T-helper 1 cell treated with Interleukin-12 subunit alpha and Interleukin-12 subunit beta and Interleukin-4 antibody, amounts not matched to agents 30 ng/mL and 1 ng/mL, for 36 hours (primary cell): ENCODE results near the gene TP73. TPM values are rescaled to one million over a fixed set of nuclear protein-coding genes. Genes with fewer than 3 reads are reported as not detected.

Experiments
- intact Hi-C: fragments of 100-400 bp; cut with micrococcal nuclease; formaldehyde crosslinking; loops from one replicate; pipeline ENCODE4 v1.15.1; 2024
- total RNA-seq: library from RNA; stranded (reverse); gene quantifications from 2 replicates; pipeline ENCODE4 v1.2.3, GENCODE V29; 2022

TP73 gene
- total RNA-seq, 1 donor from 2014 or later = 1.4 TPM

- intact Hi-C loops = no loop called here
Measured at GRCh38 chr1:3669421-3669821, 17.1 kb downstream of the TP73 start.

GRCh38 chr1:3669971-3670431 lies 17.7 kb downstream of the TP73 start:
- intact Hi-C loops = no loop called here

DNA sequence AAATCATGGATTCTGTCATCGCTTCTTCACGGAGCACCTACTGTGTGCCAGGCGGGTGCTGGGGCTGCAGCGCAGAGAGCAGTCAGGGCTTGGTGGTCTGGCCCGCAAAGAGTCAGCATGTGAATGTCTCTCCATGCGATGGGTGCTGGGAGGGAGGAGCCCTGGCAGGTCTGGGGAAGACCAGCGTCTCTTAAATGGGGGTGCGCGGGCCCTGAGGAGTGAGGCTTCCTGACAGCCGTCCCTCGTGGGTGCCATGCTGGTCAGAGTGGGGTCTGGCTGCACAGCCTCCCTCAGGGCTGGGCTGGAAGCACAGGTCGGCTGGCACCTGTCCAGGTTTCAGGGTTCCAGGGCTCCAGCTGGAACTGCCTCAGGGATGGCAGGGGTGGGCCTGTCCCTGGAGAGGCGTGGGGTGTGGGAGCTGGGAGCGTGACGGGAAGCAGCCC lies 18.5 kb downstream of the TP73 start:
- intact Hi-C loops = no loop called here

GRCh38 chr1:3671371-3672180 lies 19.3 kb downstream of the TP73 start:
- intact Hi-C loops = no loop called here

- intact Hi-C loops = no loop called here
Measured at GRCh38 chr1:3672231-3672970, 20.1 kb downstream of the TP73 start.

DNA sequence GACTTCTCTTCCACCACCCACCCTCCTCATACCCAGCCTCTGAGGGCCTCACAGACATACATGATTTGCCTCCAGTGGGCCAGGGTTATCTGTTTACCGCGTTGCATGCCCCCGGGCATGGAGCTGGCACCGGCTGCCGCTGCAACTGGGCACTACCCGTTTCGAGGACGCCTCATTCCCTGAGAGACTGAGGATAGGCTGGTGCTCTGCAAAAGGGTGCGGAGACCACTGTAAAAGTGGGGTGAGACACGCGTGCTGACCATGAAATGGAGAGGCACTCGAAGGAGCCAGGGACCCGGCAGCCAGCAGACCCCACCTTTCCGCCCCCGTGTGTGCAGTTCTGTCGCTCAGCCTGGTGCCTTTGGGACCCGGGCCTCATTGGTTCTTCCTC lies 20.6 kb downstream of the TP73 start:
- intact Hi-C loops = no loop called here

- intact Hi-C loops = no loop called here
Measured at GRCh38 chr1:3673381-3674099, 21.2 kb downstream of the TP73 start.

DNA sequence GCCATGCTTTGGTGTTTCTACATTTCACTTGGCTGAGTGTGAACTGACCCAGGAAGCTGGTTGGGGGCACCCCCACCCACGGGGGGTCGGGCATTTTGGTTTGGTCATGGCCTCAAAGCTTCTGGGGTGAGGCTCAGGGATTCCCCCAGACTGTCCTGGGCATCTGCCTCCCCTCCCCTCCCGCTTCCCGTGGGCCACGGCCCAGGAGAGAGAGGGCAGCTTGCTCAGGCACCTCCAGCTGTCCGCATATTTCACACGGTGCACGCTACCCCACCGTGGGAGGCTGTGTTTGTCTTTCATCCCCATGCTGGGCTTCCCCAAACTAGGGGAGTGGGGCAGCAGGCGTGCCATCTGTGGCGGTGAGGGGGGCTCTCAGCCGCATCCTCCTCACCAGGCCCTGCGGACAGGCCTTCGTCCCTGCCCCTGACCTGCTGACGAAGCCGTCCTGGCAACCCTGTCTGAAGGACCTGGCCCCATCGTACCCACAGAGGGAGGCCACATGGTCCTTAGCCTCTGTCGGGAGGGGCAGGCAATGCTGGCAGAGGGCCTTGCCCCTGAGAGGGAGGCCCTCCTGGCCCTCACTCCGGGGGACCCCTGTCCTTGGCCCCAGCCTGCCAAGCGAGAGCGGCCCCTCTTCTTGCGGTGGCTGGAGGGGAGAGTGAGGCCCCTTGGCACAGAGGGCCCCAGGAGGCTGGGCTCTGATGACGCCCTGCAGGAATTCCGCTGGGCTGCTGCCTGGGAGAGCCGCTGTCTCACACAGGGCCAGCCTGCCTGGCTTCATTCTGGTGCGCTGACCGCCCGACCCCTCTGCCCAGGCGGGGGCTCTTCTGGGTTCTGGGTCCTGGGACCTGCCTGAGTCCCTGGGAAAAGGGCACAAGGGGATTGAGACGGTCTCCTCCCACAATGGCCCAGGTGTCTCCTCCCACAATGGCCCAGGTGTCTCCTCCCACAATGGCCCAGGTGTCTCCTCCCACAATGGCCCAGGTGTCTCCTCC lies 22.1 kb downstream of the TP73 start:
- intact Hi-C loops = no loop called here

GRCh38 chr1:3675436-3675835 lies 23.1 kb downstream of the TP73 start:
- intact Hi-C loops = no loop called here

DNA sequence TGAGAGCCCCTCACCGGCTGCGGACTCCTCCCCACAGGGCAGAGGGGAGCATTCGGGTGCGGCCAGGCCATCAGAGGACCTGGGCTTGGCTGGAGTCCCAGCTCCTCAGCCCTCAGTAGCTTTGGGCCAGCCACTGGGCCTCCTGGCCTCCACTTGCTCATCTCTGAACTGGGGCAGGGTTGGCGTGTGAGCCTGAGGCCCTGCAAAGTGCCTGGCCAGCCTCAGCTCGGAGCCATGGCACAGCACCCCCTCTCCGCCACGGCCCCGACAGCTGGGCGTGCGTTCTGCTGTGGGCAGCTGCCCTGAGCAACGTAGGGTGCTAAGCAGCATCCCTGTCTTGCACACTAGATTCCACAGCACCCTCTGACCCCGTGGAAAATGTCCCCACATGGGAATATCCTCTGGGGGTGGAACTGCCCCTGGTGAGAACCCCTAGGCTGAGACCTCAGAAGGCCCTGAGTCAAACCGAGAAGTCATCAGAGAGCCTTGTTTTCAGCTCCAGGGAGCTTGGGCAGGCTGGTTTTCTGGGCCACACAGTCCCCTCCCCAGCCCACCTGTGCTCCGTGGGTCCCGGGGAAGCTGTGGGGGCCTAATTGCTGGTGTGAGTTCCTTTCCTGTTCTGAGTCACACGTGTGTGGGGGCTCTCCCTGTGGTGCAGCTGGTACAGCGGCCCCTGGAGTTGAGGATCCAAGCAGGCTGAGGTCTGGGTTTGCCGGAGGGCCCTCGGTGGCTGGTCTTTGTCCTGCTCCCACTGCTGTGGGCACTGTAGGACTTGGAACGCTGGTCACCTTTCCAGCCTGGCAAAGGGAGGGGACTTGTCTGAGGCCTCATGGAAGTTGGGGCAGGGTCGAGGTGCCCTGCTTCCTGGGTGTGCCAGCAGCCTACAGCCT lies 24.5 kb downstream of the TP73 start:
- intact Hi-C loops = no loop called here

- intact Hi-C loops = no loop called here
Measured at GRCh38 chr1:3677484-3677883, 25.2 kb downstream of the TP73 start.

GRCh38 chr1:3678361-3679097 lies 26.2 kb downstream of the TP73 start:
- intact Hi-C loops = no loop called here

- intact Hi-C loops = no loop called here
Measured at GRCh38 chr1:3679098-3679555, 26.8 kb downstream of the TP73 start.

DNA sequence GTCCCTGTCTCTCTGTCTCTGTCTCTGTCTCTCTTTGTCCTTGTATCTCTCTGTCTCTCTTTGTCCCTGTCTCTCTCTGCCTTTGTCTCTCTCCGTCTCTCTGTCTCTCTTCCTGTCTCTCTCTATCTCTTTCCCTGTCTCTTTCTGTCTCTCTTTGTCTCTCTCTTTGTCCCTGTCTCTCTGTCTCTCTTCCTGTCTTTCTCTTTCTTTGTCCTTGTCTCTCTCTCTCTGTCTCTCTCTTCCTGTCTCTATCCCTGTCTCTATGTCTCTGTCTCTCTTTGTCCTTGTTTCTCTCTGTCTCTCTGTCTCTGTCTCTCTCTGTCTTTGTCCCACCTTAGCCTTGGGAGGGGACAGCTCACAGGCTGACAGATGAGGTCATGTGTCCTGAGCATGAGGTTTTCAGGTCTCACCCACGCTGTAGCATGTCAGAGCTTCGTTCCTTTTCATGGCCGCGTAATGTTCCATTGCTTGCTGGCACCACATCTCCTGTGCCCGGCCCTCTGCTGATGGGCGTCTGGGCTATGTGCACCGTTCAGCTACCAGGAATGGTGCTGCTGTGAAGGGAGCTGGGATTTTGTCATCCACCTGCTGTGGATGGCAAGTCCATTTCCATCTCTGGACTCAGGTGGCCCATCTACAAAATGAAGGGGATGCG lies 27.6 kb downstream of the TP73 start:
- intact Hi-C loops = no loop called here

DNA sequence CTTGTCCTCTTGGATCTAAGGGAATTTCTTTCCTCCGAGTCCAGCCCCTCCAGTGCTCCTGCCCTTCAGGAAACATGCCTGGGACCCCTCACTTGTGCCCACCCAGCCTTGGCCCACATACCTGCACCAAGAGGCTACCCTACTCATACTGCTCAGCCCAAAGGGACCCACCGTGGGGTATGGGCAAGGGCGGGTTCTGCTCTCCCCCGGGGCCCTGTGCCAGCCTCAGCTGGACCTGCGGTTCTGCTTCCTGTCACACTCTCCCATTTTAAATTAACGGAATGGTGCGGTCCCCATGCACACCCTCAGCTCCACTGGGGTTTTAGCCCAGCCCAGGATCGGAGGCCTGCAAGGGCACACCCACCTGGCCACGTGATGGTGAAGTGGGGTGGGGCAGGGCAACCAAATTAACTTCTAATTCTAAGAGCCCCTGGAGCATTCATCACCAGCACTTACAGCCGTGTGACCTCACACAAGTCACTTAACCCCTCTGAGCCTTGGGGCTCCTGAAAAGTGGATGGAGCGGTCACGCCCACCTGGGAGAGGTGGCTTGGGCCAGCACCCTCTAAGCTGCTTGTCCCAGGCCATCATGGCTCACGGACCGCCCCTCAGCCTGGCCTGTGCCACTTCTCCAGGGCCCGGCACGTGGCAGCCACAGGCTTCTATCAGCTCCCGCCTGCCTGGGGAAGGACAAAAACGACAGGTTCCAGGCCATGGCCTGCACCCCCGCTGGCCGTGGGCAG lies 28.3 kb downstream of the TP73 start:
- intact Hi-C loops = no loop called here

DNA sequence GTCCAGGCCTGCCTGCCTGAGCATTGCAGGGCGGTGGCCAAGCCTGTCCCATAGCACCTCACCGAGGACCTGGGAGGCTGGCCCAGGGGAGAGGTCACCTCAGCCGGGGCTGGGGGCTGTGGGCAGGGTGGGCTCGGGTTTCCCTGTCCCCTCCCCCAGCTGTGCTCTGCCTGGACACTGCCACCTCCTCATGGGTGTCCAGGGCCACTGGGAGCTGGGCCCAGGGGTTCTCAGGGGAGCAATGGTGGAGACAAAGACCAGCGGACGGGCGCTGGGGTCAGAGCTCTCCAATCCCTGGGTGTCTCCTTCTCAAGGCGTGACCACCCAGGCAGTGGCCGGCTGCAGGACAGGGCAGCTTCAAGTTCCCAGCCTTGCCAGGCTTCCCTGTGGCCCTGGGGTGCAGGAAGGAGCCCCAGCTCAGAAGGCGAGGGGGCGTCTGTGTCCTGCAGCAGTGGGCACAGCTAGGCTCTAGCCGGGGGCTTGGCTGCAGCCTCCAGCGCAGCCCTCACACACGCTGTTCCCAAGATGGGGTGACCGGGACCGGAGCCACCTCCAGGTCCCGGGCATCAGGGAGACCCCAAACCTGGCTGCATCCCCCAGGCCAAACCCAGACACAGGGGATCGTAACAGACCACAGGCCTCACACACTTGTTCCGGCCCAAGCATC lies 29.0 kb downstream of the TP73 start:
- intact Hi-C loops = no loop called here
